GM21360 (cell line): ENCODE results near the gene PLA2G4C.

ENCODE experiments used
- ATAC-seq: cut with Tn5 transposase; IDR thresholded peaks from one replicate; pipeline ENCODE4 v1.9.1; 2021; ENCODE audit warnings: mild to moderate bottlenecking, moderate library complexity; ENCODE audit not compliant: unreplicated experiment

The PLA2G4C gene

DNA sequence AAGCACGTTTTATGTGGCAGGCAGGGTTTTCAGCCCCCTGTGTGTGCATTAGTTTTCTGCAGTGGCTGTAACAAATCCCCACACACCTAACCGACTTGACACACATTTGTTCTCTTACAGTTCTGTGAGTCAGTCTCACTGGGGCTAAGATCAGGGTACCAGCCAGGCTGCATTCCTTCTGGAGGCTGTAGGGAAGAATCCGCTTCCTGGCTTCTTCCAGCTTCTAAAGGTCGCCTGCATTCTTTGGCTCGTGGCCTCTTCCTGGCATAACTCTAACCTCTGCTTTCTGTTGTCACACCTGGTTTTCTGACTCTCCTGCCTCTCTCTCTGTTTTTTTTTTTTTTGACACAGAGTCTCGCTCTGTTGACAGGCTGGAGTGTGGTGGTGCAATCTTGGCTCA lies 109.8 kb downstream of the PLA2G4C start:
- ATAC-seq: no peak

DNA sequence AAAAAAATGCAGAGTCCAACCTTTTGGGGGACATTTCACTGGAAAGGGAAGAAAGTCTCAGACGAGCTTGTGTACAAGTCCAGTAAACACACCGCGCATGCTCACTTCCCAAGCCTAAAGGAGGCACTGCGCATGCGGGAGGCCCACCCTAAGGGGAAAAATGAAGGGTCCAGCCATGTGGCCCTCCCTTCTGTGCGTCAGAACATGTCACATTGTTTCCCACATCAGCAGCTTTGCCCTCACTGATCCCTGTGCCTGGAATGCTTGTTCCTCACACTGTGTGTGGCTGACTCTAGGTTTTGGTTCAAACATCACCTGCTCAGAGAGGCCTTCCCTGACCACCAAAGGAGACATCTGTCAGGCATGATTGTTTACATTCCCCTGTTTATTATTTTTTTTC lies 111.8 kb downstream of the PLA2G4C start:
- no peak for ATAC-seq
